Measurements from ENCODE around the gene CCDC30. TPM values are rescaled to one million over a fixed set of nuclear protein-coding genes. Genes with fewer than 3 reads are reported as not detected.

CCDC30 gene
- polyA plus RNA-seq, 3 donors = 0.95 to 1.5 (median 1.2) TPM

GRCh38 chr1:42418516-42418915 is 44.6 kb upstream of the CCDC30 start:
- intact Hi-C loops (cut with micrococcal nuclease) = no loop called here
- DNase-seq = no peak
- H3K27ac Mint-ChIP-seq = no peak overlapping the region
- no peaks in the 10 kb centered on the region for H4K20me1 ChIP-seq (ENCODE audit: insufficient read depth, low read length)
- no peaks in the 10 kb centered on the region for H3K9me3 ChIP-seq (replicated peaks in 1 of 2; ENCODE audit: control insufficient read depth in 1 of 2, insufficient read depth in 1 of 2, low read length in 2 of 2)
- H3K9ac ChIP-seq (ENCODE audit: insufficient read depth, low read length, poor library complexity, severe bottlenecking) = no peak overlapping the region
- no peak overlapping the region for H3K27ac ChIP-seq (ENCODE audit: low read depth in 1 of 2, low read length in 2 of 2)
- H3K27me3 Mint-ChIP-seq (ENCODE audit: low read depth in 3 of 3) = peaks cover 2 to 4% (median 3%) of the 10 kb centered on the region in 3 donors
- H3K36me3 ChIP-seq (replicated peaks in 1 of 2; ENCODE audit: control insufficient read depth in 1 of 2, insufficient read depth in 2 of 2, low read length in 2 of 2) = no peaks in the 10 kb centered on the region
- no peak overlapping the region for H2AFZ ChIP-seq (ENCODE audit: insufficient read depth, low read depth, low read length, poor library complexity, severe bottlenecking)
- H3K4me3 ChIP-seq (replicated peaks in 1 of 3; ENCODE audit: low read depth in 2 of 3, low read length in 3 of 3) = no peak overlapping the region
- H3K36me3 Mint-ChIP-seq = no peaks in the 10 kb centered on the region
- H3K4me2 ChIP-seq (replicated peaks; ENCODE audit: extremely low read depth, low read length, poor library complexity, severe bottlenecking) = no peak overlapping the region
- no peak overlapping the region for H3K4me3 Mint-ChIP-seq
- WGBS (ENCODE audit: insufficient coverage) = no CpG with 5 or more reads among the region's 1 CpG
- no peaks in the 10 kb centered on the region for H3K27me3 ChIP-seq (ENCODE audit: control insufficient read depth in 2 of 2, insufficient read depth in 2 of 2, low read length in 2 of 2)
- H3K4me1 Mint-ChIP-seq = no peaks in the 10 kb centered on the region
- no peaks in the 10 kb centered on the region for H3K4me1 ChIP-seq (ENCODE audit: control insufficient read depth in 1 of 2, insufficient read depth in 2 of 2, low read length in 2 of 2)
- no peaks in the 10 kb centered on the region for H3K79me2 ChIP-seq (ENCODE audit: insufficient read depth, low read length)
- no peak for TF ChIP-seq CTCF (IDR thresholded peaks at IDR 0.05)
- peaks cover 0 to 4% (median 0%) of the 10 kb centered on the region in 7 donors for H3K9me3 Mint-ChIP-seq

GRCh38 chr1:42419126-42419821 is 43.8 kb upstream of the CCDC30 start:
- Histone ChIP-seq H3K27ac (ENCODE audit: low read depth in 1 of 2, low read length in 2 of 2) (no peak overlapping the region), H3K4me3 (replicated peaks in 1 of 3; ENCODE audit: low read depth in 2 of 3, low read length in 3 of 3) (no peak overlapping the region), H3K4me2 (replicated peaks; ENCODE audit: extremely low read depth, low read length, poor library complexity, severe bottlenecking) (no peak overlapping the region), H3K27me3 (ENCODE audit: control insufficient read depth in 2 of 2, insufficient read depth in 2 of 2, low read length in 2 of 2) (no peaks in the 10 kb centered on the region), H3K9ac (ENCODE audit: insufficient read depth, low read length, poor library complexity, severe bottlenecking) (no peak overlapping the region), H3K79me2 (ENCODE audit: insufficient read depth, low read length) (no peaks in the 10 kb centered on the region), H3K36me3 (replicated peaks in 1 of 2; ENCODE audit: control insufficient read depth in 1 of 2, insufficient read depth in 2 of 2, low read length in 2 of 2) (no peaks in the 10 kb centered on the region), H3K9me3 (replicated peaks in 1 of 2; ENCODE audit: control insufficient read depth in 1 of 2, insufficient read depth in 1 of 2, low read length in 2 of 2) (no peaks in the 10 kb centered on the region), H3K4me1 (ENCODE audit: control insufficient read depth in 1 of 2, insufficient read depth in 2 of 2, low read length in 2 of 2) (no peaks in the 10 kb centered on the region), H2AFZ (ENCODE audit: insufficient read depth, low read depth, low read length, poor library complexity, severe bottlenecking) (no peak overlapping the region), H4K20me1 (ENCODE audit: insufficient read depth, low read length) (no peaks in the 10 kb centered on the region)
- intact Hi-C loops (cut with micrococcal nuclease) = no loop called here
- no peaks in the 10 kb centered on the region for H3K4me1 Mint-ChIP-seq
- no peaks in the 10 kb centered on the region for H3K36me3 Mint-ChIP-seq
- H3K27me3 Mint-ChIP-seq (ENCODE audit: low read depth in 3 of 3) = peaks cover 2 to 4% (median 3%) of the 10 kb centered on the region in 3 donors
- 100% methylated on average over 3 of the region's 5 CpGs for WGBS (ENCODE audit: insufficient coverage)
- no peak for DNase-seq
- no peak for TF ChIP-seq CTCF (IDR thresholded peaks at IDR 0.05)
- H3K27ac Mint-ChIP-seq = no peak overlapping the region
- H3K4me3 Mint-ChIP-seq = no peak overlapping the region
- peaks cover 0 to 4% (median 0%) of the 10 kb centered on the region in 7 donors for H3K9me3 Mint-ChIP-seq
